Right lobe of liver (tissue), 6 donors: Measurements from ENCODE around the gene AGBL3. TPM values are rescaled to one million over a fixed set of nuclear protein-coding genes. Genes with fewer than 3 reads are reported as not detected.

Experiments used
- ATAC-seq, 4 donors: fragments of 200-7000 bp; cut with Tn5 transposase; one replicate each; pipeline ENCODE4 v1.9.1; 2020; ENCODE audit warnings: mild to moderate bottlenecking in 4 of 4, moderate library complexity in 4 of 4
- DNase-seq, 3 donors: peaks; one replicate each; pipeline ENCODE4 v3.0.0-alpha.2; 2020
- H3K27ac ChIP-seq, 3 donors: fragments of 200-600 bp; one replicate each; pipeline ENCODE4 v1.8.0; 2022
- H3K27me3 ChIP-seq, 2 donors: fragments of 200-600 bp; one replicate each; pipeline ENCODE4 v1.8.0; 2022
- H3K36me3 ChIP-seq, 4 donors: fragments of 200-600 bp; sonication (generic) in 1 of 4; one replicate each; pipeline versions ENCODE4 v1.5.1 to v1.8.0; 2017 to 2022; ENCODE audit warnings: control low read depth in 1 of 4
- H3K4me1 ChIP-seq, 4 donors: fragments of 200-600 bp; sonication (generic) in 1 of 4; one replicate each; pipeline versions ENCODE4 v1.5.1 to v1.8.0; 2017 to 2022; ENCODE audit warnings: control low read depth in 1 of 4
- H3K4me3 ChIP-seq, 3 donors: fragments of 200-600 bp; one replicate each; pipeline ENCODE4 v1.8.0; 2022
- H3K9me3 ChIP-seq, 4 donors: fragments of 200-600 bp; sonication (generic) in 1 of 4; one replicate each; pipeline versions ENCODE4 v1.5.1 to v1.8.0; 2017 to 2022; ENCODE audit warnings: control low read depth in 1 of 4
- POLR2A ChIP-seq: fragments of 450-650 bp; IDR thresholded peaks from one replicate; pipeline ENCODE4 v1.6.1; 2017; ENCODE audit warnings: antibody characterized with exemption, mild to moderate bottlenecking
- WGBS: methylation state at CpG from one replicate; pipeline ENCODE4 v1.1.6; 2018; ENCODE audit warnings: low coverage, low lambda C conversion rate; ENCODE audit not compliant: insufficient coverage; ENCODE audit errors: missing lambda C conversion rate; 5-methylcytosine and 5-hydroxymethylcytosine counted together
- intact Hi-C, 2 donors: fragments of 100-400 bp; cut with DNase I; formaldehyde crosslinking; loops; one replicate each; pipeline versions ENCODE4 v1.11.2 to v1.14.1; 2022
- long read RNA-seq: library from polyadenylated mRNA; unstranded; transcript quantifications from one replicate; pipeline ENCODE4 v2.0.0, GENCODE V29; 2019
- total RNA-seq, 6 experiments: library from RNA; depleted of rRNA in 2 of 6; stranded (reverse); fragments of >200 nt in 2 of 6; fragmentation: NEBNext Ultra II Directional in 3 of 6; extraction: Animal tissue kit (Norgen Biotek cat#: 25700) in 3 of 6; gene quantifications; one replicate each; pipeline versions ENCODE4 v1.1.0 to v1.2.4, GENCODE V29; 2016 to 2023
- TF ChIP-seq, protein P1 (sequence below), 4 donors: fragments of 200-600 bp in 3 of 4; fragments of 450-650 bp in 1 of 4; IDR thresholded peaks; one replicate each; pipeline versions ENCODE4 v1.5.1 to v1.8.0; 2016 to 2022; ENCODE audit warnings: antibody characterized with exemption in 4 of 4, mild to moderate bottlenecking in 2 of 4
- donor health status: DM: no; HTN: yes; CAD: no.
- donor health status: DM: no; HTN: no; CAD: no.
- donor health status: DM: no; HTN: no; CAD: no.
- donor health status: DM: no; HTN: yes; CAD: no.
- donor health status: DM: no; HTN: yes; CAD: no.

Gene AGBL3
- 1 to 10 TPM; 1.2 to 3.5 (median 2.2) TPM for total RNA-seq
- long read RNA-seq, result 0 reads

GRCh38 chr7:134986363-134987251 is at the start of gene AGBL3:
Gene AGBL3, plus strand, starts transcription at chr7:134986508. Its CDS starts 1,426 bp downstream, at chr7:134987934.
- no peaks in the 10 kb centered on the region for H3K27me3 ChIP-seq
- peak within 1 kb of the TSS; percentile 89 to 92 (median 92) for H3K27ac ChIP-seq
- ATAC-seq (peak; percentile 95 to 98 (median 96)), DNase-seq (peak; percentile 93 to 96 (median 95))
- TF ChIP-seq POLR2A, result peak; percentile 70
- TF ChIP-seq, protein P1, sequence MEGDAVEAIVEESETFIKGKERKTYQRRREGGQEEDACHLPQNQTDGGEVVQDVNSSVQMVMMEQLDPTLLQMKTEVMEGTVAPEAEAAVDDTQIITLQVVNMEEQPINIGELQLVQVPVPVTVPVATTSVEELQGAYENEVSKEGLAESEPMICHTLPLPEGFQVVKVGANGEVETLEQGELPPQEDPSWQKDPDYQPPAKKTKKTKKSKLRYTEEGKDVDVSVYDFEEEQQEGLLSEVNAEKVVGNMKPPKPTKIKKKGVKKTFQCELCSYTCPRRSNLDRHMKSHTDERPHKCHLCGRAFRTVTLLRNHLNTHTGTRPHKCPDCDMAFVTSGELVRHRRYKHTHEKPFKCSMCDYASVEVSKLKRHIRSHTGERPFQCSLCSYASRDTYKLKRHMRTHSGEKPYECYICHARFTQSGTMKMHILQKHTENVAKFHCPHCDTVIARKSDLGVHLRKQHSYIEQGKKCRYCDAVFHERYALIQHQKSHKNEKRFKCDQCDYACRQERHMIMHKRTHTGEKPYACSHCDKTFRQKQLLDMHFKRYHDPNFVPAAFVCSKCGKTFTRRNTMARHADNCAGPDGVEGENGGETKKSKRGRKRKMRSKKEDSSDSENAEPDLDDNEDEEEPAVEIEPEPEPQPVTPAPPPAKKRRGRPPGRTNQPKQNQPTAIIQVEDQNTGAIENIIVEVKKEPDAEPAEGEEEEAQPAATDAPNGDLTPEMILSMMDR (IDR thresholded peaks at IDR 0.05), result peak; percentile 59 to 76 (median 68)
- H3K4me3 ChIP-seq, result peak within 1 kb of the TSS; percentile 61 to 79 (median 68)
- 0% methylated on average over 30 of the region's 70 CpGs for WGBS
- no peaks in the 10 kb centered on the region for H3K36me3 ChIP-seq
- H3K4me1 ChIP-seq, result peaks cover 0 to 9% (median 4%) of the 10 kb centered on the region in 4 donors
- H3K9me3 ChIP-seq, result no peaks in the 10 kb centered on the region
- intact Hi-C loops, result no loop called here

- TF ChIP-seq, protein P1 (IDR thresholded peaks at IDR 0.05), result no peak
- TF ChIP-seq POLR2A, result no peak
- Histone ChIP-seq H3K4me3 (no peak overlapping the region), H3K27me3 (no peaks in the 10 kb centered on the region), H3K9me3 (no peaks in the 10 kb centered on the region), H3K36me3 (peaks cover 0 to 32% (median 13%) of the 10 kb centered on the region in 4 donors), H3K4me1 (peaks cover 0 to 10% (median 4%) of the 10 kb centered on the region in 4 donors), H3K27ac (no peak overlapping the region)
- intact Hi-C loops, result no loop called here
- ATAC-seq, result no peak
- no peak for DNase-seq
- 87% methylated on average over 3 of the region's 3 CpGs for WGBS
Observed at GRCh38 chr7:134936893-134937510, 49.3 kb upstream of the AGBL3 start.

DNA sequence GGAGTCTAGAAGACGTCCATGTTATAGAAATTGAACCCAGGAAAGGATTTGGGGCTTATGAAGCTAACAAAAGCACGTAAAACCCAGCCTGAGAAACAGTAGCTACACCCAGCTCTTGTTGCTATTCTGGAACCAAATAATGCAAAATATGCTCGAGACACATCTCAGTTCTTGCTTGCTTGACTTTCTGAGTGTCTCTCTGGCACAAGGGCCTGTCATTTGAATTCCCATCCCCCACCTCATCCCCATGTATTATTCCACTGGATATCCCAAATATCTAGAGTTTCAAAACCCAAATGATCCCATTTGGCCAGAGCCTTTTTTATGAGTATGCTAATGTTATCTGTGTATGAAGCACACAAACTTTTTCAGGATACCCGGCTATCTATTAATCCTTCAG is 48.2 kb upstream of the AGBL3 start:
- no peak overlapping the region for H3K27ac ChIP-seq
- intact Hi-C loops, result no loop called here
- peaks cover 0 to 19% (median 6%) of the 10 kb centered on the region in 4 donors for H3K4me1 ChIP-seq
- DNase-seq (no peak), ATAC-seq (no peak)
- no peaks in the 10 kb centered on the region for H3K9me3 ChIP-seq
- H3K4me3 ChIP-seq, result no peak overlapping the region
- WGBS, result 96% methylated on average over 3 of the region's 4 CpGs
- TF ChIP-seq, protein P1 (IDR thresholded peaks at IDR 0.05), result no peak
- TF ChIP-seq POLR2A, result no peak
- H3K27me3 ChIP-seq, result no peaks in the 10 kb centered on the region
- H3K36me3 ChIP-seq, result peaks cover 0 to 28% (median 13%) of the 10 kb centered on the region in 4 donors

DNA sequence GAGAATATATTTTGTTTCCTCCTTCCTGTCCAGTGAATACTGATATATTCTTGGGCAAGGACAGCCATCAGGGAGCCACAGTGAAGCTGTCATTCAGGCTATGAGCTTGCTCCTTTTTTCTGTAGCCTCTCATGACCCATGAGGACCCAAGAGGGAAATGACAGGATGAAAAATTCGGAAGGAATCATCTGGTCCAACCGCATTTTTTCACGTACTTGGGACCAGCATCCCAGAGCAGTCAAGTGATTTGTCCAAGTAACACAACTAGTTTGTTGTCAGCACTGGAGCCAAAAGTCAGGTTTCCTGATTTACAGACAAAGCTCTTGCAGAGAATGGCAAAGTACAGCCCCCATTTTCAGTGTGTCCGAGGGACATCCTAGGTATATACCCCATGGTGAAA is 47.2 kb upstream of the AGBL3 start:
- no peak for DNase-seq

More for the DNA sequence above, 47.2 kb upstream of the AGBL3 start:
- H3K27ac ChIP-seq, result no peak overlapping the region
- H3K4me3 ChIP-seq, result no peak overlapping the region
- no peak for ATAC-seq
- H3K27me3 ChIP-seq, result no peaks in the 10 kb centered on the region
- H3K4me1 ChIP-seq, result peaks cover 0 to 29% (median 6%) of the 10 kb centered on the region in 4 donors
- H3K36me3 ChIP-seq, result peaks cover 0 to 22% (median 11%) of the 10 kb centered on the region in 4 donors
- intact Hi-C loops, result no loop called here
- TF ChIP-seq POLR2A, result no peak
- TF ChIP-seq, protein P1 (IDR thresholded peaks at IDR 0.05), result no peak
- H3K9me3 ChIP-seq, result no peaks in the 10 kb centered on the region
- WGBS, result 78% methylated on average over 4 of the region's 4 CpGs
